ENCODE measurements around the gene MYB.

The MYB gene

GRCh38 chr6:135173242-135173988 is 7.7 kb upstream of the MYB start:
- intact Hi-C loops (cut with DNase I; ENCODE audit: low total_unique reads): no loop called here
- no peaks in the 10 kb centered on the region for H3K36me3 ChIP-seq
- DNase-seq: no peak

DNA sequence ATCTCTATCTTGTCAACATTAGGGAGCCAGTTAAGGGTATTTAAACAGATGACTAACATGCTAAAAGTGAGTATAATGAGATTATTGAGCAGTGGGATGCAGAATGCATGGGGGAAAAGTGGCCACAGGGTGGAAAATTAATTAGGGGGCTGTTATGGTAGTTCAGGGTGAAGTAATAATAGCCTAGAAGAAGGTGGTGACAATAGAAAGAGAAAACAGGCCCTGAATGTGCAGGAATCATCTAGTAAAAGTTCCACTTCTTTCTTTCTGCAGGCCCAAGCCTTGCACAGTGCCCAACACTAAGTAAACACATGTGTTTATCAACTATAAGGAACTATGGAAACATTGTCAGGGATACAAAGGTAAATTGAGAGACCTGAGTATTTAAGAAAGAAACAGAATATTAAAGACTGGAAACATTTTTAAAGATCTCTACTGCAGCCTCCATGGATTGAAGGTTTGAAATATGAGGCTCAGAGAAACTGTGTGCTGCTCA is 7.1 kb upstream of the MYB start:
- Histone ChIP-seq H3K27me3 (no peaks in the 10 kb centered on the region), H3K36me3 (no peaks in the 10 kb centered on the region), H3K9me3 (no peaks in the 10 kb centered on the region), H3K4me1 (no peaks in the 10 kb centered on the region), H3K4me3 (no peak overlapping the region), H3K27ac (no peak overlapping the region)
- DNase-seq: no peak
- intact Hi-C loops (cut with DNase I; ENCODE audit: low total_unique reads): no loop called here
- TF ChIP-seq CTCF (IDR thresholded peaks at IDR 0.05): no peak

More at GRCh38 chr6:135173242-135173988, 7.7 kb upstream of the MYB start:
- no peak for TF ChIP-seq CTCF (IDR thresholded peaks at IDR 0.05)
- Histone ChIP-seq H3K27me3 (no peaks in the 10 kb centered on the region), H3K4me1 (no peaks in the 10 kb centered on the region), H3K4me3 (no peak overlapping the region), H3K27ac (no peak overlapping the region), H3K9me3 (no peaks in the 10 kb centered on the region)

GRCh38 chr6:135176058-135176457 is 5.0 kb upstream of the MYB start:
- intact Hi-C loops (cut with DNase I; ENCODE audit: low total_unique reads): no loop called here
- TF ChIP-seq CTCF (IDR thresholded peaks at IDR 0.05): no peak
- Histone ChIP-seq H3K4me3 (no peak overlapping the region), H3K27me3 (no peaks in the 10 kb centered on the region), H3K9me3 (no peaks in the 10 kb centered on the region), H3K36me3 (no peaks in the 10 kb centered on the region), H3K4me1 (peaks cover 0 to 11% (median 4%) of the 10 kb centered on the region in 4 donors), H3K27ac (no peak overlapping the region)
- no peak for DNase-seq

DNA sequence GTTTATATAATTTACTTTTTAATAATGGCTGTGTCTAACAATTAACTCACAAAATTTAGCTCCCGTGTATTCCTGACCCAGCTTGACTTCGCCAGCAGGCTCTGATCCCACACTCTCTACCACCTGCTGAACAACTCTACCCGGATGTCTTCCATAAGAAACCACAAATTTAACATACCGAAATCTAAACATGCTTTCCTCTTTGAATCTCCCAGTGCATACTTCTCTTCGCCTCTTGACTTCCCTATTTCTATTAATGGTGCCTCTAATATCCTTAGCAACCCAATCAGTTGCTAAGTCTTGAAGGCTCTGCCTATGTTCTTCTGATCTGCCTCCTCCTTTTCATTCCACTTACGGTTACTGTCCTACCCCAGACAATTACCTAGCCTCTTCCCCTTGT is 4.6 kb upstream of the MYB start:
- no peak overlapping the region for H3K27ac ChIP-seq
- H3K27me3 ChIP-seq: no peaks in the 10 kb centered on the region
- H3K4me3 ChIP-seq: no peak overlapping the region
- no peak for DNase-seq
- intact Hi-C loops (cut with DNase I; ENCODE audit: low total_unique reads): no loop called here
- no peaks in the 10 kb centered on the region for H3K9me3 ChIP-seq
- peaks cover 0 to 11% (median 5%) of the 10 kb centered on the region in 4 donors for H3K4me1 ChIP-seq
- H3K36me3 ChIP-seq: no peaks in the 10 kb centered on the region
- no peak for TF ChIP-seq CTCF (IDR thresholded peaks at IDR 0.05)

DNA sequence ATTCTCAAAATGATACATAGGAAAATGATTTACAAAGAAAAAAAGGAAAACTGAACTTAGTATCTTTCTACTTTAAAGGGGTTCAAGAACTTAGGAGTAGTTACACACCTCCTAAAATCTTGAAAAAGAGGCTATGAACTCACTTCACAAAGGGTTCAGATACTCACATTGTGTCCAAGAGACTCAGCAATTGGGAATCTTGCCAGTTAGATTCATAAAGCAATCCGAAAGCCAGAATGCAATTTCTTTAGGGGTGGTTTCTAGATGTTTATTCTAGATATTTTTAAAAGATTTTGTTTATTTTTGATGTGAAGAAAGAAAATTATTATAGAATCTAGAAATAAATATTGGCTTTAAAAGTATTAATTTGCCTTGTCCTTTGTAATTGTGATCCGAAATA is 1.7 kb upstream of the MYB start:
- Histone ChIP-seq H3K4me3 (no peak overlapping the region), H3K9me3 (no peaks in the 10 kb centered on the region), H3K36me3 (no peaks in the 10 kb centered on the region), H3K27me3 (peaks cover 0 to 9% of the 10 kb centered on the region in 2 donors), H3K27ac (no peak overlapping the region), H3K4me1 (peaks cover 0 to 37% (median 28%) of the 10 kb centered on the region in 4 donors)
- intact Hi-C loops (cut with DNase I; ENCODE audit: low total_unique reads): no loop called here
- TF ChIP-seq CTCF (IDR thresholded peaks at IDR 0.05): no peak
- DNase-seq: no peak
